Measurements from ENCODE around the gene PDCD1LG2.

PDCD1LG2 gene

DNA sequence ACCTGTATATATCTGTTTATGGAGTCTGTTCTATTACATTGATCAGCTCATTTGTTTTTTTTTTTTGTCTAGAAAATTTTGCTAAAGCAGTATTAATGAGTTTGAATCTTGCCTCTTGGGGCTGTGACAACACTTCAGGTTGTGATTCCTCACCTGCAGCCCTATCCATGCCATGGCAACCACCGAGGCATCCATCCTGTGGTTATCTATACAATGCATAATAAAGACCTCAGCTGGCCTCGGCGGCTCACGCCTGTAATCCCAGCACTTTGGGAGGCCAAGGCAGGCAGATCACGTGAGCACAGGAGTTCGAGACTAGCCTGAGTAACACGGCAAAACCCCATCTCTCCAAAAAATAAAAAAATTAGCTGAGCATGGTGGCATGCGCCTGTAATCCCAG lies 28.1 kb upstream of the PDCD1LG2 start:
- H3K4me3 ChIP-seq (ENCODE audit: low read depth, low read length), result no peak overlapping the region
- ChIA-PET POLR2A (no interaction called here), CTCF (no interaction called here)
- DNase-seq (ENCODE audit: low read depth, low spot score), result no peak
- TF ChIP-seq, protein P1, sequence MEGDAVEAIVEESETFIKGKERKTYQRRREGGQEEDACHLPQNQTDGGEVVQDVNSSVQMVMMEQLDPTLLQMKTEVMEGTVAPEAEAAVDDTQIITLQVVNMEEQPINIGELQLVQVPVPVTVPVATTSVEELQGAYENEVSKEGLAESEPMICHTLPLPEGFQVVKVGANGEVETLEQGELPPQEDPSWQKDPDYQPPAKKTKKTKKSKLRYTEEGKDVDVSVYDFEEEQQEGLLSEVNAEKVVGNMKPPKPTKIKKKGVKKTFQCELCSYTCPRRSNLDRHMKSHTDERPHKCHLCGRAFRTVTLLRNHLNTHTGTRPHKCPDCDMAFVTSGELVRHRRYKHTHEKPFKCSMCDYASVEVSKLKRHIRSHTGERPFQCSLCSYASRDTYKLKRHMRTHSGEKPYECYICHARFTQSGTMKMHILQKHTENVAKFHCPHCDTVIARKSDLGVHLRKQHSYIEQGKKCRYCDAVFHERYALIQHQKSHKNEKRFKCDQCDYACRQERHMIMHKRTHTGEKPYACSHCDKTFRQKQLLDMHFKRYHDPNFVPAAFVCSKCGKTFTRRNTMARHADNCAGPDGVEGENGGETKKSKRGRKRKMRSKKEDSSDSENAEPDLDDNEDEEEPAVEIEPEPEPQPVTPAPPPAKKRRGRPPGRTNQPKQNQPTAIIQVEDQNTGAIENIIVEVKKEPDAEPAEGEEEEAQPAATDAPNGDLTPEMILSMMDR (IDR thresholded peaks at IDR 0.05; ENCODE audit: insufficient read depth, low read length, missing control alignments), result no peak

DNA sequence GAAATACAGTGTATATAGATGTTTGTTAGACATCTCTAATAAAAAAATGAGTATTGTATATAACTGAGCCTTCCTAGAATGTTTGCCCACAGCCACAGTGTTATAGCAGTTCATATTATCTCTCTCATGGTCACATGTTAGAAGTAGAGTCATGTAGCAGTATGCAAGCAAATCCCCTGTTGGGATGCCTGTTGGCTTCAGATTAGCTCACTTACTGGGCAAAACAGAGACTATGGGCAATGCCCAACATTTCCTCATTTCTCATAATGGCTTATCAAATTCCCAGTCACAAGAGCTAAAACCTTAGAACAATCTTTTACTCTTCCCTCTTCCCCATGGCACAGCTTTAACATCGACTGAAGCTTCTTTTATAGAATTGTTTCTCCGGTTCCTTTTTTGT lies 27.0 kb upstream of the PDCD1LG2 start:
- POLR2A ChIA-PET, result no interaction called here
- TF ChIP-seq, protein P1 (IDR thresholded peaks at IDR 0.05; ENCODE audit: insufficient read depth, low read length, missing control alignments), result no peak
- no peak for DNase-seq (ENCODE audit: low read depth, low spot score)
- CTCF ChIA-PET, result interaction anchor here (0.6 kb wide), 1 partner anchor 19 kb away, joined by 3 read pairs; no protein-coding TSS in a partner anchor
- no peak overlapping the region for H3K4me3 ChIP-seq (ENCODE audit: low read depth, low read length)

DNA sequence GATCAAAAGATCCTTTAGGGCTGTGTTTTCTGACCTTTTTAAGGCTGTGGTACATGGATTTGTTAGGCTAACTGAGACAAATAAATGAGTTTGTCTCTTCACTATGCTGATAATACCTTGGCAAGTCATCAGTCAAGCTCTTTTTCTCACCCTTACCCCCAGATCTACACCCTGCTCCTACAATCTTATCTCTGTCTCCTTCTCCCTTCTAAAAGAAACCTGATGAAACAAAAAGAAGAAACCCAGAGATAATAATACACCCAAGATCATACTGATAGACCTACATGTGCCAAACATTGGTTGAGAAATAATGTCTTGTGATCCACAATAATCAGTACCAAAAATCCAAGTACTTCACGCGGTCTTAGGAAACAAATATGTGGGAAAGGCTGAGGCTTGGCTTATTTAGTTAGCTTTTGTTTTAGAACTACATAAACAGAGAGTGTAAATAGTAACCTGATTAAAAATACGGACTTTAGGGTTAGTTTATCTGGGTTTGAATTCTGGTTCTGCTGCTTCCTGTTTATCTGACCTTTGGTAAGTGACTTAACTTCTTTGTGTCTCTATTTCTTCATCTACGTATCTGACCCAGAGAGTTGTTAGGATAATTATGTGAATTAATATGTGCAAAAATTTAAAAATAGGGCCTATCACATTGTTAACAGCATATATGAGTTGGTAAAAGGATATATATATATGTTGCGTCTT lies 24.8 kb upstream of the PDCD1LG2 start:
- no peak overlapping the region for H3K4me3 ChIP-seq (ENCODE audit: low read depth, low read length)
- ChIA-PET POLR2A (no interaction called here), CTCF (no interaction called here)
- no peak for DNase-seq (ENCODE audit: low read depth, low spot score)
- TF ChIP-seq, protein P1 (IDR thresholded peaks at IDR 0.05; ENCODE audit: insufficient read depth, low read length, missing control alignments), result no peak

DNA sequence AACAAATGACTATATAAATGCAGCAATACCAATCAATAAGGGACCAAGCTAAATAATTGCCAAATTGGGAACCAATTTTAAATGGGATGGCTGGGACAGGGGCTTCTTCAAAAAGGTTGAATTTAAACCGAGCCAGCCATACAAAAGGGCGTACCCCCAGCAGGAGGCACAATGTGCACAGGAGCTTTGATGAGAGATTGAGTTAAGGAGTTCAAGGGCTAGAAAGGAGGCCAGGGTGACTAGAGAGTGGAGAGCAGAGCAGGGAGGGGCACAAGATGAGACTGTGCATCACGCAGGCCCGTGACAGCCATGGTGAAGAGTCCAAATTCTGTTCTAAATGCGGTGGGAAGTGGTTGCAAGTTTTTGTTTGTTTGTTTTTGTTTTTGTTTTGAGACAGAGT lies 23.3 kb upstream of the PDCD1LG2 start:
- POLR2A ChIA-PET, result interaction anchor here (0.7 kb wide), 1 partner anchor 31 kb away, joined by 3 read pairs; no protein-coding TSS in a partner anchor
- no peak for DNase-seq (ENCODE audit: low read depth, low spot score)
- CTCF ChIA-PET, result interaction anchor here (1.1 to 1.3 kb wide), 2 partner anchors 103 to 113 kb away, joined by 3 read pairs; no protein-coding TSS in a partner anchor
- H3K4me3 ChIP-seq (ENCODE audit: low read depth, low read length), result no peak overlapping the region
- TF ChIP-seq, protein P1 (IDR thresholded peaks at IDR 0.05; ENCODE audit: insufficient read depth, low read length, missing control alignments), result no peak

DNA sequence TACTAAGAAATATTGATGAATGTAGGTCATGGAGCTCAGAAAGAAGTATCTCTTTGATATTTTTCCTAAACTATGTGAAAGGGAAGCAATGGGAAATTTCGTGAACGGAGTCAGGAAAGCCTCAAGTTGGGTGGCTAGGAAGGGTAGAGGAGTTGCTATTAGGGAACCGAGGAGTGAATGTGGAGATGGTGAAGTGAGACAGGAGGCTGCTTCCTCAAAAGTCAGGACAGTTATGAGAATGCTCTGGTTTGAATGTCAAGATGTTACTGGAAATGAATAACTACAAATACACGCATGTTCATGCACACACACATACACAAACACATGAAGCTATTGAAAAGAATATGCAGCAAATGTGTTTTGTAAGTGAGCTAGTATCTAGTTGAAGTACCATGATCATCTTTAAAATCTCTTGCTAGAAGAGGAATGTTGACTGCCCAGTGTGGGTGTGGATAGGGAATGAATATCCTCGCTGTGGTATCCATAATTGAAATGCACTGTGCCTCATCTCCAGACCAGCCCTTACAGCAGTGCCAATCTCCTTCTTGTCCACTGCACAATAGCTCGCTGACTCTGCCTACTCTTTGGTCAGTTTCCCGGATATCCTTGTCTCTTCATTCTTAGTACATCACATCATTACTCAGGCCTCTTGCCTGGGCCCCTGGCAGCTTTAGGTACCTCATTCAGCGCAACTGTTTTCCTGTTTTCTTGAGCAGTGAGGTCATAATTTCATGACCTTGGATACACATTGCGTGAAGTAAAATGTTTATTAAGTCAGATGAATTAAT lies 21.9 kb upstream of the PDCD1LG2 start:
- H3K4me3 ChIP-seq (ENCODE audit: low read depth, low read length), result no peak overlapping the region
- POLR2A ChIA-PET, result no interaction called here
- no peak for DNase-seq (ENCODE audit: low read depth, low spot score)
- TF ChIP-seq, protein P1 (IDR thresholded peaks at IDR 0.05; ENCODE audit: insufficient read depth, low read length, missing control alignments), result no peak
- CTCF ChIA-PET, result interaction anchor here (0.9 to 1.6 kb wide), 4 partner anchors 21 to 302 kb away, joined by 3 to 5 read pairs (median 3); no protein-coding TSS in a partner anchor

Measured in AG04449 (cell line).